B cell (primary cell): Measurements from ENCODE around the gene TBC1D3B. TPM values are rescaled to one million over a fixed set of nuclear protein-coding genes. Genes with fewer than 3 reads are reported as not detected.

Experiments used
- ATAC-seq: fragments of 200-7000 bp; cut with Tn5 transposase; one replicate; pipeline ENCODE4 v1.10.0; 2021; ENCODE audit warnings: low read depth, mild to moderate bottlenecking, moderate number of reproducible peaks, moderate library complexity
- CTCF ChIA-PET: fragments of 350-600 bp; sonication (Branson Sonifier 250); formaldehyde crosslinking; loops from one replicate; lab custom pipeline; 2021; ENCODE audit warnings: antibody characterized with exemption, inconsistent platforms; lab: Charles Lee
- POLR2A ChIA-PET: fragments of 350-600 bp; sonication (Branson Sonifier 250); formaldehyde crosslinking; loops from one replicate; lab custom pipeline; 2021; ENCODE audit warnings: antibody characterized with exemption; lab: Charles Lee
- DNase-seq: peaks from one replicate; pipeline ENCODE4 v3.0.0; 2013
- H2AFZ ChIP-seq: 2 replicates; pipeline ENCODE4 v1.6.1; 2012; ENCODE audit warnings: mild to moderate bottlenecking, low read depth, low read length; ENCODE audit not compliant: insufficient read depth, poor library complexity, severe bottlenecking
- H3K27ac ChIP-seq, 2 donors: 1 replicate in 1 of 2; 2 replicates in 1 of 2; pipeline ENCODE4 v1.5.1; 2012 to 2013; ENCODE audit warnings: low read length in 2 of 2, mild to moderate bottlenecking in 2 of 2, moderate library complexity in 1 of 2
- H3K27me3 ChIP-seq, 4 experiments: fragments of 200-600 bp in 1 of 4; sonication (generic) in 1 of 4; replicated peaks in 1 of 4; 1 replicate in 2 of 4; 2 replicates in 2 of 4; pipeline versions ENCODE4 v1.6.1 to v1.7.0; 2013 to 2016; ENCODE audit warnings: low read length in 3 of 4, mild to moderate bottlenecking in 2 of 4, mixed read lengths in 1 of 4, moderate library complexity in 1 of 4; ENCODE audit not compliant: insufficient read depth in 4 of 4, control insufficient read depth in 3 of 4; ENCODE audit errors: control extremely low read depth in 1 of 4
- H3K36me3 ChIP-seq, 2 experiments: replicated peaks in 1 of 2; 1 replicate in 1 of 2; 2 replicates in 1 of 2; pipeline versions ENCODE4 v1.6.1 to v1.7.1; 2013; ENCODE audit warnings: low read length in 1 of 2; ENCODE audit not compliant: insufficient read depth in 2 of 2, control insufficient read depth in 1 of 2; ENCODE audit errors: control extremely low read depth in 1 of 2, extremely low read depth in 1 of 2
- H3K4me1 ChIP-seq, 2 donors: fragments of 200-600 bp in 1 of 2; sonication (generic) in 1 of 2; 1 replicate in 1 of 2; 2 replicates in 1 of 2; pipeline versions ENCODE4 v1.5.1 to v1.6.1; 2013 to 2017; ENCODE audit warnings: low read length in 2 of 2; ENCODE audit not compliant: control insufficient read depth in 2 of 2, insufficient read depth in 2 of 2
- H3K4me2 ChIP-seq: replicated peaks from 2 replicates; pipeline ENCODE3; 2012; ENCODE audit warnings: mild to moderate bottlenecking, low read depth, low read length; ENCODE audit not compliant: poor library complexity, severe bottlenecking
- H3K4me3 ChIP-seq, 5 experiments: fragments of 200-600 bp in 1 of 5; sonication (generic) in 1 of 5; 1 replicate in 3 of 5; 2 replicates in 2 of 5; pipeline versions ENCODE4 v1.5.1 to v1.7.0; 2011 to 2016; ENCODE audit warnings: low read length in 4 of 5, mild to moderate bottlenecking in 4 of 5, low read depth in 2 of 5, control low read depth in 1 of 5, moderate library complexity in 1 of 5; ENCODE audit not compliant: insufficient read depth in 1 of 5; ENCODE audit errors: control extremely low read depth in 1 of 5, extremely low read depth in 1 of 5
- H3K79me2 ChIP-seq: fragments of 200-600 bp; sonication (generic); one replicate; pipeline ENCODE4 v1.6.0; 2016; ENCODE audit warnings: low read length; ENCODE audit not compliant: control insufficient read depth, insufficient read depth
- H3K9ac ChIP-seq: fragments of 200-600 bp; sonication (generic); 2 replicates; pipeline ENCODE4 v1.6.1; 2017; ENCODE audit warnings: mild to moderate bottlenecking, low read length, moderate library complexity
- H3K9me3 ChIP-seq, 3 donors: one replicate each; pipeline versions ENCODE4 v1.6.1 to v1.7.1; 2013; ENCODE audit warnings: low read length in 2 of 3; ENCODE audit not compliant: control insufficient read depth in 2 of 3, insufficient read depth in 1 of 3; ENCODE audit errors: control extremely low read depth in 1 of 3
- H4K20me1 ChIP-seq: 2 replicates; pipeline ENCODE4 v1.6.0; 2012; ENCODE audit warnings: mild to moderate bottlenecking, low read length; ENCODE audit not compliant: insufficient read depth, control insufficient read depth, poor library complexity, severe bottlenecking
- H3K27ac Mint-ChIP-seq: one replicate; pipeline ENCODE4 v1.8.0; 2021; ENCODE audit warnings: mixed read lengths
- H3K27me3 Mint-ChIP-seq: one replicate; pipeline ENCODE4 v1.8.0; 2021; ENCODE audit warnings: mixed read lengths
- H3K4me1 Mint-ChIP-seq: one replicate; pipeline ENCODE4 v1.8.0; 2021; ENCODE audit warnings: mixed read lengths
- H3K4me3 Mint-ChIP-seq: one replicate; pipeline ENCODE4 v1.8.0; 2021; ENCODE audit warnings: mixed read lengths
- H3K9me3 Mint-ChIP-seq: one replicate; pipeline ENCODE4 v1.8.0; 2022; ENCODE audit warnings: mixed read lengths; ENCODE audit not compliant: insufficient read depth
- EZH2 ChIP-seq: IDR thresholded peaks from 2 replicates; pipeline ENCODE4 v1.6.1; 2012; ENCODE audit warnings: borderline replicate concordance, low read depth, mild to moderate bottlenecking, moderate library complexity, low read length; ENCODE audit not compliant: insufficient read depth, poor library complexity, severe bottlenecking
- WGBS: methylation state at CpG from one replicate; pipeline ENCODE4 v1.1.5; 2013; ENCODE audit warnings: missing lambda C conversion rate; ENCODE audit not compliant: insufficient coverage; 5-methylcytosine and 5-hydroxymethylcytosine counted together
- intact Hi-C: fragments of 100-400 bp; cut with micrococcal nuclease; formaldehyde crosslinking; loops from one replicate; pipeline ENCODE4 v1.10.0; 2022
- polyA plus RNA-seq: library from polyadenylated mRNA; depleted of rRNA; stranded (reverse); fragments of >200 nt; gene quantifications from 2 replicates; pipeline ENCODE4 v1.2.3, GENCODE V29; 2012
- total RNA-seq, 2 donors: library from RNA; stranded (reverse); fragments of 120-200 nt in 1 of 2; gene quantifications; 1 replicate in 1 of 2; 2 replicates in 1 of 2; pipeline versions ENCODE4 v1.2.3 to v1.2.4, GENCODE V29; 2013 to 2022
- TF ChIP-seq, protein P1 (sequence below): fragments of 200-600 bp; IDR thresholded peaks from one replicate; pipeline ENCODE4 v1.8.0; 2022; ENCODE audit warnings: antibody characterized with exemption, mild to moderate bottlenecking

Gene TBC1D3B
- total and polyA plus RNA-seq, 2 donors (not counting 1 experiment from before 2014, with no cell fraction given) = 3.2 to 17.3 TPM

- H3K27ac ChIP-seq = no peak overlapping the region
- no peaks in the 10 kb centered on the region for H3K79me2 ChIP-seq
- intact Hi-C loops = no loop called here
- peak overlapping the region in 3 of 5 experiments; percentile 33 to 56 (median 46) for H3K4me3 ChIP-seq
- Mint-ChIP-seq H3K4me3 (no peak overlapping the region), H3K9me3 (no peaks in the 10 kb centered on the region), H3K27ac (no peak overlapping the region), H3K4me1 (no peaks in the 10 kb centered on the region), H3K27me3 (peaks cover 7% of the 10 kb centered on the region)
- peak overlapping the region; percentile 57 for H3K9ac ChIP-seq
- ChIA-PET CTCF (no interaction called here), POLR2A (no interaction called here)
- H3K4me2 ChIP-seq = peak overlapping the region; percentile 83
- H4K20me1 ChIP-seq = no peaks in the 10 kb centered on the region
- peaks cover 19 to 22% of the 10 kb centered on the region in 2 donors for H3K4me1 ChIP-seq
- ATAC-seq (no peak), DNase-seq (no peak)
- H3K9me3 ChIP-seq = no peaks in the 10 kb centered on the region
- 8% methylated on average over 39 of the region's 76 CpGs for WGBS
- H3K27me3 ChIP-seq = peaks cover 0 to 39% (median 12%) of the 10 kb centered on the region in 4 experiments
- peak; percentile 54 for TF ChIP-seq EZH2
- TF ChIP-seq, protein P1, sequence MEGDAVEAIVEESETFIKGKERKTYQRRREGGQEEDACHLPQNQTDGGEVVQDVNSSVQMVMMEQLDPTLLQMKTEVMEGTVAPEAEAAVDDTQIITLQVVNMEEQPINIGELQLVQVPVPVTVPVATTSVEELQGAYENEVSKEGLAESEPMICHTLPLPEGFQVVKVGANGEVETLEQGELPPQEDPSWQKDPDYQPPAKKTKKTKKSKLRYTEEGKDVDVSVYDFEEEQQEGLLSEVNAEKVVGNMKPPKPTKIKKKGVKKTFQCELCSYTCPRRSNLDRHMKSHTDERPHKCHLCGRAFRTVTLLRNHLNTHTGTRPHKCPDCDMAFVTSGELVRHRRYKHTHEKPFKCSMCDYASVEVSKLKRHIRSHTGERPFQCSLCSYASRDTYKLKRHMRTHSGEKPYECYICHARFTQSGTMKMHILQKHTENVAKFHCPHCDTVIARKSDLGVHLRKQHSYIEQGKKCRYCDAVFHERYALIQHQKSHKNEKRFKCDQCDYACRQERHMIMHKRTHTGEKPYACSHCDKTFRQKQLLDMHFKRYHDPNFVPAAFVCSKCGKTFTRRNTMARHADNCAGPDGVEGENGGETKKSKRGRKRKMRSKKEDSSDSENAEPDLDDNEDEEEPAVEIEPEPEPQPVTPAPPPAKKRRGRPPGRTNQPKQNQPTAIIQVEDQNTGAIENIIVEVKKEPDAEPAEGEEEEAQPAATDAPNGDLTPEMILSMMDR = no peak
- H3K36me3 ChIP-seq = no peaks in the 10 kb centered on the region
- peak overlapping the region; percentile 70 for H2AFZ ChIP-seq
Observed at GRCh38 chr17:36183001-36183971, 6.8 kb upstream of the TBC1D3B start.
